Rectal smooth muscle tissue (tissue), 1 donor: ENCODE measurements around the gene ANKRD2.

ENCODE experiments used
- H3K27ac ChIP-seq: one replicate; pipeline ENCODE4 v1.7.0; 2013; ENCODE audit warnings: low read depth, low read length, inconsistent platforms
- H3K27me3 ChIP-seq: one replicate; pipeline ENCODE4 v1.7.0; 2013; ENCODE audit warnings: low read length; ENCODE audit not compliant: control insufficient read depth, insufficient read depth
- H3K36me3 ChIP-seq: one replicate; pipeline ENCODE4 v1.7.0; 2013; ENCODE audit warnings: low read length; ENCODE audit not compliant: control insufficient read depth, insufficient read depth
- H3K4me1 ChIP-seq: one replicate; pipeline ENCODE4 v1.7.0; 2013; ENCODE audit warnings: low read length; ENCODE audit not compliant: control insufficient read depth, insufficient read depth
- H3K4me3 ChIP-seq: one replicate; pipeline ENCODE4 v1.7.0; 2013; ENCODE audit warnings: low read length
- H3K9ac ChIP-seq: one replicate; pipeline ENCODE4 v1.7.0; 2013; ENCODE audit warnings: low read length

Gene ANKRD2

DNA sequence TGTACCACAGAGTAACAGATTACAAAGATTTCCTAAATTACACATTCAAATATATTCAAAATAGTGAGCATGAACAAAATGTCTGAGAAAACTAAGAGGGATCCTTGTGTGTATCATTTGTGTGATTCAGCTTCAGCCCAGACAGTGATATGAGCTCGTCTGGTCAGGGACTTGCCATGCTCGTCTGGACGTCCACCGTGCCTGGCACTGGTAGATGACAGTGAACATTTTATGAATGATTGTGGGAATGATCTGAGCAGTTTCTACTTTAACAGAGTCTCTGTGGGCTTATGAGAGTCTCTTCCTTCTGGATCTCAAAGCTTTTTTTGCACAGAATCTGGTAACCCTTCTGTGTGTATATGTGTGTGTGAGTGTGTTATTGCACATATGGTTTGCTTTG, 34.2 kb upstream of the ANKRD2 start:
- Histone ChIP-seq H3K27ac (no peak overlapping the region), H3K36me3 (no peaks in the 10 kb centered on the region), H3K4me3 (no peak overlapping the region), H3K9ac (no peak overlapping the region), H3K27me3 (no peaks in the 10 kb centered on the region), H3K4me1 (peaks cover 9% of the 10 kb centered on the region)

DNA sequence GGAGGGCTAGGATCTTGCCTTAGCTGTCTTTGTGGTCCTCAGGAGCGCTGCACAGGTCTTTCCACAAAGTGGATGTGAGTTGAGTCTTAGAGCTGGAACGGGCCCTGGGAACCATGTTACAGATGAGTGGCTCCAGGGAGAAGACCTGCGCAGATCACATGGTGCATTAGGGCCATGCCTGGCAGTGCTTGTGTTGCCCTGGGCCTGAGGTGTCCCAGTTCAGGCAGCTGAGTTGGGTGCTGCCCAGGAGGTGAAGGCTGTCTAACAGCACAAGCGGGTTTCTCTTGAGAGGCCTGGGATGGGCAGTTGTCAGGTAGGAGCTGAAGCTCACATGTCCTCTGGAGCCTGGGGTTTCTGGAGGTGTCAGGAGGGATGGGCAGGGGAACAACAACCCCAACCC, 33.7 kb upstream of the ANKRD2 start:
- Histone ChIP-seq H3K4me3 (no peak overlapping the region), H3K27me3 (no peaks in the 10 kb centered on the region), H3K9ac (no peak overlapping the region), H3K4me1 (peaks cover 13% of the 10 kb centered on the region), H3K36me3 (no peaks in the 10 kb centered on the region), H3K27ac (no peak overlapping the region)

DNA sequence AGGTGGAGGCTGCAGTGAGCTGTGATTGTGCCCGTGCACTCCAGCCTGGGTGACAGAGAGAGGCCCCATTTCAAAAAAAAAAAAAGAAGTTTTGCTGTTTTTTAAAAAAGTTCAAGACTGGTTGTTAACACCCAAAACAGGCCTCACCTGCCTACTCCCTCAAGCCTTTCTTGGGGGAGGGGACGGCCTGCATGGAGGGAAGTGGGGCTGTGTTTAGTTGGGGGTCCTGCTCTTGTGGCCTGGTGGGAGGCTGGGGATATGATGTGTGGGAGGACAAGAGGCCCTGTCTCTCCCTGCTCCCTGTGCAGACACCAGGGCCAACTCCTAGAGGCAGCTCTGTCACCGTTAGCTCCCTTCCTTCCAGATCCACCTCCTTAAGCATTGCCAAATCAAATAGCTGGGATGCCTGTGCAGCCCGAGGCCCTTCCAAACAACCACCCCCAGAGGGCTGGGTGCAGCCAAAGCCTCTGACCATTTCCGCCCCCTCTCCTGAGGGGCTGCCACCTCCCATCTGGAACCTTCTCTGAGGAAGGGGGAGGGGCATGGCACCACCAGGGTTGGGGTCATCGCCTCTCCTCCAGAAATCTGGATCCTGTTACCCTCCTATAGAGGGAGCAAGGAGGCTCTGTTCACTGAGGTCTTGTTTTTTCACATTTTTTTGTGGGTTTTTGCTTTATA, 32.9 kb upstream of the ANKRD2 start:
- Histone ChIP-seq H3K9ac (no peak overlapping the region), H3K27ac (peak overlapping the region; percentile 3), H3K4me1 (peaks cover 13% of the 10 kb centered on the region)

DNA sequence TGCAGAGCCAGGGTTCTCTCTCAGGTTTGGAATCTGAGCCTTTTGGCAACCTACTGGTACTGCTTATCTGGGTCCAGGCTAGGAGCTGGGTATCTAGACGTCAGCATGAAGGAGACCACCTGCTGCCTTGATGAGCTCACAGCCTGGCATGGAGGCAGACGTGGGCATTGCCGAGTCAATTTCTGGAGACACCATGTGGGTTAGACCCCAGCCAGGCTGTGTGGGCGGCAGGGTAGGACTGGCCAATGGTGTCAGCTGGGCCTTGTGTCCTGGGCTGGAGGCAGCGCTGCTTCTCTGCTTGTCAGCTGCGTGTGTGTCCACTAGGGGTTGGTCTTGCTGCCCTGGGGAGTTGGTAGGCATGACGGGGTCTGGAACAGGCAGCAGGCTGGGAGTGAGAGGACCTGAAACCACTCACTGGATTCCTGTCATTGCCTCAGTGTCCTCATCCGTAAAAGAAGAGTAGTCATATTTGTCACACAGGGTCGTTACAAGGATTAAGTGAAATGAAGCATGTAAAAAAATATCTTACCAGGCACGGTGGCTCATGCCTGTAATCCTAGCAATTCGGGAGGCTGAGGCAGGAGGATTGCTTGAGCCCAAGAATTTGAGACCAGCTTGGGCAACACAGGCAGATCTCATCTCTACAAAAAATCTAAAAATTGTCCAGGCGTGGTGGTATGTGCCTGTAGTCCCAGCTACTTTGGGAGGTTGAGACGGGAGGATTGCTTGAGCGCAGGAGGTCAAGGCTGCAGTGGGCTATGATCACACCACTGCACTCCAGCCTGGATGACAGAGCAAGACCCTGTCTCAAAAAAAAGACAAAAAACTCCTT, 31.7 kb upstream of the ANKRD2 start:
- H3K9ac ChIP-seq = no peak overlapping the region
- peaks cover 13% of the 10 kb centered on the region for H3K4me1 ChIP-seq
- H3K27me3 ChIP-seq = no peaks in the 10 kb centered on the region
- no peak overlapping the region for H3K27ac ChIP-seq
- H3K4me3 ChIP-seq = no peak overlapping the region
- H3K36me3 ChIP-seq = no peaks in the 10 kb centered on the region

More for the DNA sequence above, 32.9 kb upstream of the ANKRD2 start:
- no peaks in the 10 kb centered on the region for H3K27me3 ChIP-seq
- H3K36me3 ChIP-seq = no peaks in the 10 kb centered on the region
- H3K4me3 ChIP-seq = no peak overlapping the region

DNA sequence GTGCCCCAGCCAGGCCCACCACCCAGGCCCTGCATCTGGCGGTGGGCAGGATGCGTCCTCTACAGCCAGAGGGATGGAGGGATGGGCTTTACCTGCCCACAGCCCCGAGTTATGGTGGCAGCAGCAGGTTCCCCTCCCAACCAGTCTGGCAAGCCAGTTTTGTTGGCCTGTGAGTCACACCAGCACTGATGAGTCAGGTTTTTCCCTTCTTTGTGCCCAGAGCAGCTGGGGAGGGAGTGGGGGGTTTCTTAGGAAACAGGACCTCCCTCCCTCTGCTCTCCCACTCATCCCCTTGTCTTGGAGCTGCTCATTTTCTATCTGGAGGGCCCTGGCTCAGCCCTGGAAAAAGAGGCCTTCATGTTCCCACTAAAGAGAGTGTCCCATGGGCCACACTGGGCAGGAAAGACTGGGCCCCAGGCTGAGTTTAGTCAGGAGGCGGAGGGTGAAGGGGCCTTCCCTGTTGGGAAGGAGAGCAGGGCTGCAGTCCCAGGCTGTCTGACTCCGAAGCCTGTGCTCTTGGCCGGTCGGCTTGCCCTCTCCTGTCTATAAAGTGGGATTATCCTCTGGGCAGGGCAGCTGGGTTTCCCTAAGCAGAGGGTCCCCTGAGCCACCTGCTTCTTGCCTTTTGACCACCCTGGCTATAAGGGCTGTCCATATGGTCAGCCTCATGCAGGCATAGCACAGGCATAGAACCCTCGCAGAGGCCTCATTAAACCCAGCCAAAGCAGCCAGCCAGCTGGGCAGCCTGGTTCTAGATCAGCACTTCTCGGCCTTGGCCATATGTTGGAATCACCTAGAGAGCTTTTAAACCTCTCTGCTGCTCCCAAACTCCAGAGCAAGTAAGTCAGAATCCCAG, 30.2 kb upstream of the ANKRD2 start:
- no peak overlapping the region for H3K9ac ChIP-seq
- H3K4me3 ChIP-seq = no peak overlapping the region
- H3K27me3 ChIP-seq = no peaks in the 10 kb centered on the region
- H3K4me1 ChIP-seq = peaks cover 13% of the 10 kb centered on the region
- no peaks in the 10 kb centered on the region for H3K36me3 ChIP-seq
- peak overlapping the region; percentile 70 for H3K27ac ChIP-seq

DNA sequence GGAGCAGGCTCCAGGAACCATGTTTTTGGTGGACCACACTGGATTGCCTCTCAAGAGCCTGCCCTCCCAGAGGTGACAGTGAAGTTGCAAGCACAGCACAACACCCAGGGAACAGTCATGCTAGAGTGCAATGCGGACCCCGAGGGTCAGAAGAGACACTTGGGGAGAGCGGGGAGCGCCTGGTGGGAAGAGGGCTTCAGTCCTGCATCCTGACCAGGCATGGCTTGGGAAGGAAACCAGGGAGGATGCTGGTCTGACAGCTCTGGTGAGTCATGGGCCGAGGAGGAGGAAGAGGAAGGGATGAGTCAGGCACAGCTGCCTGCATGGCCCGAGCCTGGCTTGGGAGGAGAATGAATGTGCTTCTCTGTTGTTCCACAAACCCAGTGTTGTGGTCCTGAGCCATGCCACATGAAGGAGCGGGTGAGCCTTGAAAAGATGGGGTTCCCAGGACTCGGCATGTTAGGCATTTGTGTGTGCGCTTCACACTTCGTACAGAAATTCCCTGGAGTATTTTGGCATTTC, 29.5 kb upstream of the ANKRD2 start:
- Histone ChIP-seq H3K4me3 (no peak overlapping the region), H3K27ac (peak overlapping the region; percentile 70), H3K27me3 (no peaks in the 10 kb centered on the region), H3K9ac (no peak overlapping the region), H3K4me1 (peaks cover 13% of the 10 kb centered on the region), H3K36me3 (no peaks in the 10 kb centered on the region)

DNA sequence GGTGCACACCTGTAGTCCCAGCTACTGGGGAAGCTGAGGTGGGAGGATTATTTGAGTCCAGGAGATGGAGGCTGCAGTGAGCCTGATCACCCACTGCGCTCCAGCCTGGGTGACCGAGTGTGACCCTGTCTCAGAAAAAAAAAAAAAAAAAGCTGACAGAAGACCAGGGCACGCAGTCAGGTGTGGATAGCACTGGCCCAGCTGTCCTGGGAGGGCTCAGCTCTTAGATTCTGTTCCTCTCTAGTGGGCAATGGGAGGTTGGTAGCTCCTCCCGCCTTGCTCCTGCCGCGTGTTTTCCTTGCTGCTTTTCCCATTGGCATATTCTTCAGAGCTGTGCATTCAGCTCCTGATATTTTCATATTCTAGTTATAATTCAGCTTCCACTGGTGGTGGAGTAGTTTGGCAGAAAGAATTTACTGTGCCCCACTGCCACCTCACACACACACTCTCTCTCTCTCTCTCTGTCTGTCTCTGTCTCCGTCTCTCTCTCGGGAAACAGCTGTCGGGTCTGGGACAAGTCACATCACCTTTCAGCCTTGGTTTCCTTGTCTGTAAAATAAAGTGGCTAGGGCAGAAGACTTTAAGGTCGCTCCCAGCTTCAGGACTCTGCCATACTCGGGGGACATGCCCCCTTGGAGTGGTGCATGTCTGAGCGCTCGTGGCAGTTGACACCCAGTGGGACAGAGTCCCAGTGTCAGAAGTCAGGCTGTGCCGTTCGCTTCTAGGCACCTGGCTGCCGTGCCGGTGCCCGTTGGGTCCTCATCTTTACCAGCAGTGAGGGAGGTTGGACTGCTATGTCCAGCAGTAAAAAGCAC, 25.9 kb upstream of the ANKRD2 start:
- H3K9ac ChIP-seq = no peak overlapping the region
- H3K4me3 ChIP-seq = no peak overlapping the region
- H3K36me3 ChIP-seq = no peaks in the 10 kb centered on the region
- no peak overlapping the region for H3K27ac ChIP-seq
- H3K27me3 ChIP-seq = no peaks in the 10 kb centered on the region
- peaks cover 13% of the 10 kb centered on the region for H3K4me1 ChIP-seq

DNA sequence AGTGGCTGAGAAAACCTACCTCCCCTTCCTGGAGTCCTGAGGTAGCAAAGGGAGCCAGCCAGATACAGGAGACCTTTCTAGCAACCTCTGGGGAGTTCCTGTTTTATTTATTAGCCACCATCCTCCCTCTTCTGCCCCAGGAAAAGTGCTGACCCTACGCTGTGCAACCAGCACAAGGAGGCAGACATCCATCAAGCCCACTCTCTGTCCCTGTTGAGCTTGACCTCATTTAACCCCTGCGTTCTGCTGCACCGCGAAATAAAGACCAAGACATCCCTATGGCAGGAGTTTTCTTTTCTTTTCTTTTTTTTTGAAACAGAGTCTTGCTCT, 25.3 kb upstream of the ANKRD2 start:
- no peak overlapping the region for H3K9ac ChIP-seq
- H3K4me3 ChIP-seq = no peak overlapping the region
- no peaks in the 10 kb centered on the region for H3K36me3 ChIP-seq
- H3K4me1 ChIP-seq = peaks cover 13% of the 10 kb centered on the region
- no peaks in the 10 kb centered on the region for H3K27me3 ChIP-seq
- H3K27ac ChIP-seq = no peak overlapping the region

DNA sequence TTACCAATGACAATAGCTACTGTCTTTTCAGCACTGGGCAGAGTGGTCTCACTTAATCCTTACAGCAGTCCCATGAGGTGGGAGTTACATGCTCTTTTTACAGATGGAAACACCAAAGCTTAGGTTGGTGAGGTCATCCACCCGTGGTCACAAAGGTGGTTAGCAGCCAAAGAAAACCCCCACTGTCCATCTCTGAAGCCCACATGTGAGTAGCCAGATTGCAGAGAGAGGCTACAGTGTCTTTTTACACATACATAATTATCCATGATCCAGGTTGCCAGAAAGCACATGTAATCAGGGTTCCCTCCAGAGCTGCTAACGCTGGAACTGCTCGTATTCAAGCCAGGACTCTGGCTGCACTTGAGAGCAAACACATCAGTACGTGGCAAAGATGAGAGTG, 24.6 kb upstream of the ANKRD2 start:
- Histone ChIP-seq H3K4me1 (peaks cover 7% of the 10 kb centered on the region), H3K27me3 (no peaks in the 10 kb centered on the region), H3K4me3 (no peak overlapping the region), H3K27ac (no peak overlapping the region), H3K36me3 (no peaks in the 10 kb centered on the region), H3K9ac (no peak overlapping the region)

DNA sequence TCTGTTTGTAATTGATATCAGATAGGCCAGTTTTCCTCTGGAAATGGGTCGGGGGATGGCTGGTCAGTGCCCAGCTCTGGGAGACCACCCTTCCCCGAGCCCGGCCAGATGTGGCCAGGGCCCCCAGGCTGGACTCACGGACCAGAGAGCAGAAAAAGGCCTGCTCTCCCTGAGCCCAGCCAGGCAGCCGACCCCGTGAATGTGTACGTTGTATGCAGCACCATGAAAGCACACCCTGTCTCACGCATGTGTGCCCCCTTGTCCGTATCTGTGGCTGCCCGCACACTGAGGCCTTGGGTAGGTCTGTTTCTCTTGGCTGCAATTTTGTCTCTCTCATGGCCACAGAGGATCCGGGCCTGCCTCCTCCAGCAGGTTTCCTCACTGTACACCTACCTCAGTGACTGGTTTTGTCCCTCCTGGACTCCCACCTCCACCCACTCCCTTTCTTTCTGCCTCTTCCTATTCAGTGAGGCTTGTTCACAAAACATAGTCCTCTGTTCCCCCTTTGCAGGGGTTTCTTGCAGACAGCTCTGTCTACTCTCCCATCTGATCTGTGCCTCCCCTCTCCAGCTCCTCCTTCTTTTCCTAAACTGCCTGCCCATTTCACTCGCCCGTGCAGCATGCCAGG, 23.6 kb upstream of the ANKRD2 start:
- H3K4me3 ChIP-seq = no peak overlapping the region
- H3K9ac ChIP-seq = no peak overlapping the region
- no peaks in the 10 kb centered on the region for H3K36me3 ChIP-seq
- no peaks in the 10 kb centered on the region for H3K4me1 ChIP-seq
- H3K27ac ChIP-seq = no peak overlapping the region
- no peaks in the 10 kb centered on the region for H3K27me3 ChIP-seq

DNA sequence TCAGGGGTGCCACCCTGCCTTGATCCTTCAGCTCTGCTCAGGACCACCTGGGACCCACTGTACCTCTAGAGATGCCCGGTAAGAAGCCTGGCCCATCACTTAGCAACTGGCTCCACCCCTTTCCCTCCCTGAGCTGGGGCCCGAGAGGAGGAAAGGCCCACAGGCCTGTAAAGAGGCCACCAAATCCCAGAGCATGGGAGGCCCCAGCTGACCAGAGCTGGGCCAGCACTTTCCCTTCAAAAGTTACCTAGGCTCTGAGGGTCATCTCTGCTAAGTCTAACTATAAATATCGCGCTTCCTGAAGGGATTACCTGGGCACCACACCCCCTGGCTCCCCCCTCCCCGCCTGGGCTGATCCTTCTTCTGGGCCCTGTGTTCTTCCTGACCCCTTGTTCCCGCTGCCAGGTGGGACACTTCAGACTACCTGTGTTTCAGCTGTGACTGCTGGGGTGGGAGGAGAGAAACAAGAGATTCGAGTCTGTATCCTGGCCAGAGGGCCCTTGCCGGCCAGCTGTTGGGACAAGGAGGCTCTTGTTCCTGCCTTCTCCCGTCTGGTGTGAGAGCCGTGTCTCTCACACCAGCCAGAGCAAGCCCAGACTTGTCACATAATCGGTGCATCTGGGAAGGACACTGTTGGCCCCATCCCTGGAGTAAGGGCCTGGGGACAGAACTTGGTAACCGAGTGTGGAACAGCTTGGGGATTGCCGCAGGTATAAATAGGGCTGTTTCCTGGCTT, 22.8 kb upstream of the ANKRD2 start:
- Histone ChIP-seq H3K36me3 (no peaks in the 10 kb centered on the region), H3K4me3 (no peak overlapping the region), H3K9ac (no peak overlapping the region), H3K4me1 (no peaks in the 10 kb centered on the region), H3K27me3 (no peaks in the 10 kb centered on the region), H3K27ac (peak overlapping the region; percentile 19)
